Keratinocyte (primary cell): ENCODE data around the gene ABL1. TPM values are rescaled to one million over a fixed set of nuclear protein-coding genes. Genes with fewer than 3 reads are reported as not detected.

Experiments used
- DNase-seq: peaks from one replicate; pipeline ENCODE4 v3.0.0-alpha.2; 2011; ENCODE audit warnings: low read depth, missing footprints, low spot score
- FAIRE-seq: peaks from 2 replicates; lab custom pipeline; 2011; peaks lifted over from hg19 to GRCh38; lab: Jason Lieb, UNC
- H2AFZ ChIP-seq: 2 replicates; pipeline ENCODE4 v1.6.0; 2012; ENCODE audit warnings: low read length, control low read depth, inconsistent platforms; ENCODE audit not compliant: control insufficient read depth
- H3K27ac ChIP-seq: 2 replicates; pipeline ENCODE4 v1.5.1; 2011; ENCODE audit warnings: low read length; ENCODE audit not compliant: control insufficient read depth, insufficient read depth
- H3K27me3 ChIP-seq: 3 replicates; pipeline ENCODE4 v1.6.0; 2011; ENCODE audit warnings: low read length; ENCODE audit not compliant: control insufficient read depth, insufficient read depth; ENCODE audit errors: extremely low read depth
- H3K36me3 ChIP-seq, 2 experiments: 2 replicates in 1 of 2; 3 replicates in 1 of 2; pipeline ENCODE4 v1.5.1; 2011; ENCODE audit warnings: low read length in 2 of 2, mild to moderate bottlenecking in 1 of 2; ENCODE audit not compliant: control insufficient read depth in 2 of 2, insufficient read depth in 2 of 2; ENCODE audit errors: extremely low read depth in 1 of 2
- H3K4me1 ChIP-seq: 3 replicates; pipeline ENCODE4 v1.5.1; 2011; ENCODE audit warnings: low read length; ENCODE audit not compliant: control insufficient read depth, insufficient read depth; ENCODE audit errors: extremely low read depth
- H3K4me2 ChIP-seq: 3 replicates; pipeline ENCODE4 v1.6.0; 2011; ENCODE audit warnings: low read depth, low read length; ENCODE audit not compliant: control insufficient read depth, insufficient read depth; ENCODE audit errors: extremely low read depth
- H3K4me3 ChIP-seq, 3 experiments: fragments of 200-600 bp in 1 of 3; sonication (generic) in 1 of 3; 2 replicates in 2 of 3; 3 replicates in 1 of 3; pipeline ENCODE4 v1.5.1; 2011 to 2016; ENCODE audit warnings: low read length in 3 of 3, mild to moderate bottlenecking in 3 of 3, control low read depth in 2 of 3, inconsistent platforms in 1 of 3, low read depth in 1 of 3, mixed read lengths in 1 of 3, mixed run types in 1 of 3, moderate library complexity in 1 of 3; ENCODE audit not compliant: control insufficient read depth in 2 of 3, insufficient read depth in 2 of 3; ENCODE audit errors: extremely low read depth in 1 of 3
- H3K79me2 ChIP-seq: 2 replicates; pipeline ENCODE4 v1.6.0; 2012; ENCODE audit warnings: low read length; ENCODE audit not compliant: control insufficient read depth, insufficient read depth
- H3K9ac ChIP-seq: 3 replicates; pipeline ENCODE4 v1.6.0; 2011; ENCODE audit warnings: low read length; ENCODE audit not compliant: control insufficient read depth, insufficient read depth; ENCODE audit errors: extremely low read depth
- H3K9me1 ChIP-seq: 3 replicates; pipeline ENCODE4 v1.6.0; 2011; ENCODE audit warnings: low read length; ENCODE audit not compliant: control insufficient read depth, insufficient read depth; ENCODE audit errors: extremely low read depth
- H3K9me3 ChIP-seq: 2 replicates; pipeline ENCODE4 v1.5.1; 2012; ENCODE audit warnings: low read depth, low read length; ENCODE audit not compliant: control insufficient read depth
- H4K20me1 ChIP-seq: 3 replicates; pipeline ENCODE4 v1.6.0; 2011; ENCODE audit warnings: low read length; ENCODE audit not compliant: control insufficient read depth, insufficient read depth; ENCODE audit errors: extremely low read depth
- CTCF ChIP-seq, 3 experiments: IDR thresholded peaks in 1 of 3; conservative IDR thresholded peaks in 1 of 3; optimal IDR thresholded peaks in 1 of 3; 2 replicates in 2 of 3; 3 replicates in 1 of 3; pipeline versions ENCODE3 to v1.5.1; 2011; ENCODE audit warnings: low read length in 3 of 3, mild to moderate bottlenecking in 3 of 3, moderate library complexity in 2 of 3, control low read depth in 1 of 3, inconsistent platforms in 1 of 3; ENCODE audit not compliant: insufficient read depth in 2 of 3; ENCODE audit errors: extremely low read depth in 1 of 3
- EZH2 ChIP-seq: IDR thresholded peaks from one replicate; pipeline ENCODE4 v1.6.1; 2012; ENCODE audit warnings: inconsistent platforms, mild to moderate bottlenecking, low read length, moderate library complexity
- dilution Hi-C: fragments of 300-500 bp; cut with MboI; formaldehyde crosslinking; loops from one replicate; pipeline ENCODE4 v1.7.0; 2020; ENCODE audit warnings: low sequenced_read_pairs; ENCODE audit not compliant: extremely low pct_ligation_motif_present
- polyA plus RNA-seq, 5 experiments: library from polyadenylated mRNA; depleted of rRNA in 3 of 5; stranded (reverse) in 3 of 5; stranded (forward) in 1 of 5; unstranded in 1 of 5; fragments of >200 nt; gene quantifications; 1 replicate in 1 of 5; 2 replicates in 3 of 5; 3 replicates in 1 of 5; pipeline versions ENCODE4 v1.2.1 to v1.2.3, GENCODE V29; 2011 to 2012; ENCODE audit warnings: missing spikeins in 2 of 5, low read depth in 1 of 5, low replicate concordance in 1 of 5

The ABL1 gene
- polyA plus RNA-seq, 1 donor (not counting 4 experiments of a cell fraction or from before 2014, with no cell fraction given): 17.0 TPM

- Histone ChIP-seq H3K27ac (no peak overlapping the region), H4K20me1 (peaks cover 2% of the 10 kb centered on the region), H3K4me3 (no peak overlapping the region), H3K9me1 (no peaks in the 10 kb centered on the region), H3K79me2 (peaks cover 9% of the 10 kb centered on the region), H3K36me3 (peaks cover 28 to 37% of the 10 kb centered on the region in 2 experiments), H3K4me1 (no peaks in the 10 kb centered on the region), H3K27me3 (no peaks in the 10 kb centered on the region), H3K9ac (no peak overlapping the region), H3K9me3 (no peaks in the 10 kb centered on the region), H3K4me2 (no peak overlapping the region), H2AFZ (no peak overlapping the region)
- FAIRE-seq: no peak
- DNase-seq: no peak
- dilution Hi-C loops: no loop called here
- TF ChIP-seq EZH2 (no peak), CTCF (optimal IDR thresholded peaks at IDR 0.05 in 1 of 3, IDR thresholded peaks at IDR 0.05 in 1 of 3, conservative IDR thresholded peaks at IDR 0.05 in 1 of 3; ENCODE audit: extremely low read depth in 1 of 3, insufficient read depth in 2 of 3, low read length in 3 of 3) (no peak)
These were observed 24.0 kb downstream of the ABL1 start for GRCh38 chr9:130858739-130859705.

DNA sequence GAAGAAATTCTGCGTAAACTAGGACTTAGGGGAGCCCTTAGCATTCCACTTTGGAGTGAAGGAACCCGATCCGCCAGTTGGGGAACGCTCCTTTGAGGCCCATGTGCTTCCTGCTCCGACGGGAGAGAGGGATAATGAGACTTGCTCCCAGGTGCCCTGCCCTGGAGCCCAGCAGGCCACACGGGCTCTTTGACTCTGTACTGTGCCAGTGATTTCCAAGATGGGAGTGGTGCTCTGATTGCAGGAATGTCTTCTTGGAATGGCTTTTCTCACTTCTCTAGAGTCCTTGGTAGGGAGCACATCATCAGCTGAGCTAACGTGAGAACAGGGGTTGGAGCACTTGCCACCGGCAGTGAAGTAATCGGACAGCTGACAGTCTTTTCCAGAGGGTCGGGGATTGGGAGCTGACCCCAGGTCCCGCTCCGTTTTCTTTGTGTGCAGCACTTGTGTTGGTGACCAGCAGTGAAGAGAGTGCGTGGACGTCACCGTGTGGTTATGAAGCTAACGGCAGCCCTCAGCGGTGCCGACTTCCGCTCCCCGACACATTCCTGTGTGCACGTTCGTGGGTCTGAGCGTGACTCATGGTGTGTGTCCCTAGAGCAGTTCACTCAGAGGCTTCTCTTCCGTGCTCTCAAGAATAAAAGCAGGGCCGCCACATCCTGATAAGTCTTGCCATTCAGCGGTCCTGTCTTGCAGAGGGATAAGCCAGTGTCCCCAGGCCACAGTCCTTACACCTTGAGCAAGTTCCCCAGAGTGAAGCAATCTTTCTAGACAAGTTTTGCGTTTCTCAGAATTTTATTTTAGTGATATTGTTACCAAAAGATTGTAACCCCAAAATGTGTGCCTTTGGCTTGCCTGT, 25.6 kb downstream of the ABL1 start:
- no peak overlapping the region for H3K4me3 ChIP-seq
- H3K4me2 ChIP-seq: no peak overlapping the region
- H3K79me2 ChIP-seq: peaks cover 9% of the 10 kb centered on the region
- no peak overlapping the region for H3K27ac ChIP-seq
- H3K4me1 ChIP-seq: no peaks in the 10 kb centered on the region
- H3K9me1 ChIP-seq: no peaks in the 10 kb centered on the region
- TF ChIP-seq EZH2 (no peak), CTCF (optimal IDR thresholded peaks at IDR 0.05 in 1 of 3, IDR thresholded peaks at IDR 0.05 in 1 of 3, conservative IDR thresholded peaks at IDR 0.05 in 1 of 3; ENCODE audit: extremely low read depth in 1 of 3, insufficient read depth in 2 of 3, low read length in 3 of 3) (peak in 1 of 3 experiments; percentile 32)
- H3K9me3 ChIP-seq: no peaks in the 10 kb centered on the region
- H3K9ac ChIP-seq: no peak overlapping the region
- H3K36me3 ChIP-seq: peaks cover 19 to 28% of the 10 kb centered on the region in 2 experiments
- H4K20me1 ChIP-seq: no peaks in the 10 kb centered on the region
- H2AFZ ChIP-seq: no peak overlapping the region
- H3K27me3 ChIP-seq: no peaks in the 10 kb centered on the region
- dilution Hi-C loops: no loop called here
- no peak for DNase-seq
- FAIRE-seq: no peak
